Loucy (cell line): ENCODE results near the gene TTLL12.

ENCODE experiments used
- H2AFZ ChIP-seq: fragments of 200-600 bp; sonication (generic); 2 replicates; pipeline ENCODE4 v1.6.0; 2016; ENCODE audit warnings: antibody characterized with exemption, mild to moderate bottlenecking, low read length, moderate library complexity
- H3F3A ChIP-seq: fragments of 200-600 bp; 2 replicates; pipeline ENCODE4 v1.6.0; 2016; ENCODE audit warnings: antibody characterized with exemption, low read depth, mild to moderate bottlenecking
- H3K27me3 ChIP-seq: fragments of 200-600 bp; sonication (generic); 2 replicates; pipeline ENCODE4 v1.6.1; 2014; ENCODE audit warnings: low read length, mild to moderate bottlenecking; ENCODE audit not compliant: insufficient read depth, poor library complexity, severe bottlenecking
- H3K36me3 ChIP-seq: fragments of 200-600 bp; sonication (generic); 2 replicates; pipeline ENCODE4 v1.6.1; 2016; ENCODE audit warnings: low read length; ENCODE audit not compliant: insufficient read depth
- H3K4me1 ChIP-seq: fragments of 200-600 bp; sonication (generic); 2 replicates; pipeline ENCODE4 v1.5.1; 2014; ENCODE audit warnings: low read length, mild to moderate bottlenecking; ENCODE audit not compliant: insufficient read depth, poor library complexity, severe bottlenecking
- H3K4me2 ChIP-seq: fragments of 200-600 bp; sonication (generic); 2 replicates; pipeline ENCODE4 v1.6.0; 2014; ENCODE audit warnings: antibody characterized with exemption, low read length, low read depth, mild to moderate bottlenecking; ENCODE audit not compliant: poor library complexity, severe bottlenecking
- H3K4me3 ChIP-seq: fragments of 200-600 bp; sonication (generic); 2 replicates; pipeline ENCODE4 v1.5.1; 2014; ENCODE audit warnings: low read length, mild to moderate bottlenecking, mixed read lengths; ENCODE audit not compliant: poor library complexity, severe bottlenecking
- H3K79me2 ChIP-seq: fragments of 200-600 bp; sonication (generic); 2 replicates; pipeline ENCODE4 v1.6.1; 2014; ENCODE audit warnings: low read length; ENCODE audit not compliant: insufficient read depth
- H3K9ac ChIP-seq: fragments of 200-600 bp; sonication (generic); 2 replicates; pipeline ENCODE4 v1.6.0; 2014; ENCODE audit warnings: mild to moderate bottlenecking, low read depth, low read length, moderate library complexity; ENCODE audit not compliant: poor library complexity, severe bottlenecking
- H3K9me2 ChIP-seq: fragments of 200-600 bp; sonication (generic); replicated peaks from 2 replicates; pipeline ENCODE4 v1.6.1; 2016; ENCODE audit warnings: low read depth, low read length, mixed read lengths
- H3K9me3 ChIP-seq: fragments of 200-600 bp; sonication (generic); 2 replicates; pipeline ENCODE4 v1.6.1; 2014; ENCODE audit warnings: mild to moderate bottlenecking, antibody characterized with exemption, low read length, low read depth; ENCODE audit not compliant: insufficient read depth
- H4K20me1 ChIP-seq: fragments of 200-600 bp; sonication (generic); 2 replicates; pipeline ENCODE4 v1.6.0; 2014; ENCODE audit warnings: antibody characterized with exemption, low read length, mild to moderate bottlenecking; ENCODE audit not compliant: insufficient read depth, poor library complexity, severe bottlenecking
- EZH2phosphoT487 ChIP-seq: fragments of 200-600 bp; IDR thresholded peaks from 2 replicates; pipeline ENCODE4 v1.6.1; 2018; ENCODE audit warnings: antibody characterized with exemption, mild to moderate bottlenecking, moderate library complexity, borderline replicate concordance
- TF ChIP-seq, protein P1 (sequence below): fragments of 200-600 bp; sonication (generic); conservative IDR thresholded peaks from 2 replicates; pipeline ENCODE4 v1.5.1; 2014; ENCODE audit warnings: mild to moderate bottlenecking, antibody characterized with exemption, low read length

Gene TTLL12

DNA sequence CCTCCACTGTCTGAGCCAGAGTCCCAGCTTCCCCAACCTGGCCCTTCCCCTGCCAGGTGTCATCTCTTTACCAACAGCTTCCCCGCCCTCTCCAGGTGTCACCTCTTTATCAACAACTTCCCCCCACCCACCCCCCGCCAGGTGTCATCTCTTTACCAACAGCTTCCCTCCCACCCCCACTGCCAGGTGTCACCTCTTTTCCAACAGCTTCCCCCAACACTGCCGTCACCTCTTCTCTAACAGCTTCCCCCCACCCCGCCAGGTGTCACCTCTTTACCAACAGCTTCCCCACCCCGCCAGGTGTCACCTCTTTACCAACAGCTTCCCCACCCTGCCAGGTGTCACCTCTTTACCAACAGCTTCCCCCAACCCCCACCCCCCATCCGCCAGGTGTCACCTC is 29.8 kb upstream of the TTLL12 start:
- no peak overlapping the region for H3K4me3 ChIP-seq
- H4K20me1 ChIP-seq: no peaks in the 10 kb centered on the region
- no peaks in the 10 kb centered on the region for H3F3A ChIP-seq
- H3K4me2 ChIP-seq: no peak overlapping the region
- H3K9me2 ChIP-seq: no peaks in the 10 kb centered on the region
- H3K9me3 ChIP-seq: no peaks in the 10 kb centered on the region
- no peaks in the 10 kb centered on the region for H3K36me3 ChIP-seq
- H3K9ac ChIP-seq: no peak overlapping the region
- no peak for TF ChIP-seq EZH2phosphoT487
- TF ChIP-seq, protein P1, sequence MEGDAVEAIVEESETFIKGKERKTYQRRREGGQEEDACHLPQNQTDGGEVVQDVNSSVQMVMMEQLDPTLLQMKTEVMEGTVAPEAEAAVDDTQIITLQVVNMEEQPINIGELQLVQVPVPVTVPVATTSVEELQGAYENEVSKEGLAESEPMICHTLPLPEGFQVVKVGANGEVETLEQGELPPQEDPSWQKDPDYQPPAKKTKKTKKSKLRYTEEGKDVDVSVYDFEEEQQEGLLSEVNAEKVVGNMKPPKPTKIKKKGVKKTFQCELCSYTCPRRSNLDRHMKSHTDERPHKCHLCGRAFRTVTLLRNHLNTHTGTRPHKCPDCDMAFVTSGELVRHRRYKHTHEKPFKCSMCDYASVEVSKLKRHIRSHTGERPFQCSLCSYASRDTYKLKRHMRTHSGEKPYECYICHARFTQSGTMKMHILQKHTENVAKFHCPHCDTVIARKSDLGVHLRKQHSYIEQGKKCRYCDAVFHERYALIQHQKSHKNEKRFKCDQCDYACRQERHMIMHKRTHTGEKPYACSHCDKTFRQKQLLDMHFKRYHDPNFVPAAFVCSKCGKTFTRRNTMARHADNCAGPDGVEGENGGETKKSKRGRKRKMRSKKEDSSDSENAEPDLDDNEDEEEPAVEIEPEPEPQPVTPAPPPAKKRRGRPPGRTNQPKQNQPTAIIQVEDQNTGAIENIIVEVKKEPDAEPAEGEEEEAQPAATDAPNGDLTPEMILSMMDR: no peak
- H2AFZ ChIP-seq: no peak overlapping the region
- no peaks in the 10 kb centered on the region for H3K4me1 ChIP-seq
- H3K27me3 ChIP-seq: no peaks in the 10 kb centered on the region
- no peaks in the 10 kb centered on the region for H3K79me2 ChIP-seq

DNA sequence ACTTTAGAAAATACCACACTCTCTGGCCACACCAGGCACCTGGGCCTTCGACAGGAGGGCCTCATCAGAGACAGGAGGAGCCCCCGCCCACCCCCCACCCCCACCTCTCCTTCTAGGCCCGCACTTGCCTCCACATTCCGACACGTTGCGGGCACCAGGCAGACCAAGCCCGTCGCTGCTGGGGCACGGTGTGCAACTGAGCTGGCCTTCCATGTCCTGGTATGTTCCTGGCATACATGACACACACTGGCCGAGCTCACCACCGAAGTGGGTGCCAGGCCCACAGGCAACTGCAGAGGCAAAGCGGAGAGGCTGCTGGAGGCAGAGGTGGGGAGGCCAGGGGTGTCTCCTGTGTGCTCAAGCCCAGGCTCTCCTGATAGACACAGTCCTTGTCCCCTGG is 27.0 kb upstream of the TTLL12 start:
- H3K79me2 ChIP-seq: no peaks in the 10 kb centered on the region
- H3K4me3 ChIP-seq: no peak overlapping the region
- no peaks in the 10 kb centered on the region for H3K9me2 ChIP-seq
- H3K4me1 ChIP-seq: no peaks in the 10 kb centered on the region
- H3K36me3 ChIP-seq: no peaks in the 10 kb centered on the region
- TF ChIP-seq, protein P1: no peak
- TF ChIP-seq EZH2phosphoT487: no peak
- H3K27me3 ChIP-seq: no peaks in the 10 kb centered on the region
- no peaks in the 10 kb centered on the region for H3K9me3 ChIP-seq
- H3K4me2 ChIP-seq: no peak overlapping the region
- no peaks in the 10 kb centered on the region for H4K20me1 ChIP-seq
- H3K9ac ChIP-seq: no peak overlapping the region
- H2AFZ ChIP-seq: no peak overlapping the region
- no peaks in the 10 kb centered on the region for H3F3A ChIP-seq

DNA sequence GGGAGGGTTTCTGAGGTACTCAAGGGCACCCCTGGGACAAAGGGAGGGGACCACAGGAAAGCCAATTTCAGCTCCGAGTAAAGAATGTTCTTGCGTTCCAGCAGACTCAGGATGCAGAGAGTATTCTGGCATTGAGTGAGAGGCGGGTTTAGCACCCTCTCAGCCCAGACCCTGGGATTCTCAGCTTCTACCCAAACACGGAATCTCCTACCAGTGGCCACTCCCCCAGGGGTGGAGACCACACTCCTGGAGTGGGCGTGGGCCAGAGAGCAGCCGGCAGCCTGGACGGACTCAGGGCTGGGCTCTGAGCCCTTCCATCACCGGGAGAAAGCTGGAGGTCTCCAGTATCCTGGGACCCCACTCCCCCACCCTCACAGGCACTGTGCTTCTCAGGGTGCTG is 26.1 kb upstream of the TTLL12 start:
- H3K79me2 ChIP-seq: no peaks in the 10 kb centered on the region
- no peak for TF ChIP-seq EZH2phosphoT487
- TF ChIP-seq, protein P1: no peak
- H3K36me3 ChIP-seq: no peaks in the 10 kb centered on the region
- H4K20me1 ChIP-seq: no peaks in the 10 kb centered on the region
- no peaks in the 10 kb centered on the region for H3K9me3 ChIP-seq
- H3K4me2 ChIP-seq: no peak overlapping the region
- H3K4me1 ChIP-seq: no peaks in the 10 kb centered on the region
- no peak overlapping the region for H3K4me3 ChIP-seq
- H3K27me3 ChIP-seq: no peaks in the 10 kb centered on the region
- H2AFZ ChIP-seq: no peak overlapping the region
- H3K9me2 ChIP-seq: no peaks in the 10 kb centered on the region
- H3F3A ChIP-seq: no peaks in the 10 kb centered on the region
- no peak overlapping the region for H3K9ac ChIP-seq
